T-helper 2 cell (primary cell): Measurements from ENCODE around the gene PGBD2.
A peak's percentile ranks its signal among the peaks of the same experiment; 100 is the strongest.
"Not testable (repeated sequence)": the region's sequence is repeated elsewhere in the genome, so short reads cannot be mapped to it uniquely, and the experiment has no call there.

Source experiments
- DNase-seq, 5 experiments: peaks; one replicate each; pipeline versions ENCODE4 v3.0.0 to v3.0.0-alpha.2; 2012 to 2022
- total RNA-seq, 2 donors: gene quantifications; one replicate each; lab custom pipeline; 2026; lab: John Stamatoyannopoulos, UW

PGBD2 gene
- total RNA-seq = 0.94 to 7.8 reads per million in 2 donors

- DNase-seq = peak; percentile 89 to 95 (median 91)
These were observed at the start of gene PGBD2 for GRCh38 chr1:248906009-248906752. Gene PGBD2 (plus strand): TSS chr1:248906235. CDS start chr1:248913863, 7,628 bp downstream.

GRCh38 chr1:248857201-248857600 is 48.8 kb upstream of the PGBD2 start:
- DNase-seq = no peak

- DNase-seq = no peak
These were observed 48.3 kb upstream of the PGBD2 start for GRCh38 chr1:248857749-248858095.

GRCh38 chr1:248858096-248858890 is 47.7 kb upstream of the PGBD2 start:
- peak in 1 of 5 experiments; percentile 56 for DNase-seq

GRCh38 chr1:248858891-248859889 is 46.8 kb upstream of the PGBD2 start, which contains the start of gene ZNF692:
Gene ZNF692 (minus strand): TSS chr1:248859085. CDS start chr1:248858309, 776 bp downstream.
- peak; percentile 92 to 99 (median 96) for DNase-seq

GRCh38 chr1:248860007-248860406 is 46.0 kb upstream of the PGBD2 start:
- DNase-seq = no peak

- DNase-seq = no peak
These were observed 44.4 kb upstream of the PGBD2 start for GRCh38 chr1:248861616-248862015.

GRCh38 chr1:248862695-248862997 is 43.4 kb upstream of the PGBD2 start:
- no peak for DNase-seq

GRCh38 chr1:248862998-248863881 is 42.8 kb upstream of the PGBD2 start:
- peak; percentile 65 to 87 (median 71) for DNase-seq

GRCh38 chr1:248871837-248872401 is 34.1 kb upstream of the PGBD2 start:
- DNase-seq = no peak

GRCh38 chr1:248872752-248873408 is 33.2 kb upstream of the PGBD2 start:
- DNase-seq = peak in 2 of 5 experiments; percentile 42 to 51

- peak; percentile 58 to 95 (median 88) for DNase-seq
These were observed 32.5 kb upstream of the PGBD2 start for GRCh38 chr1:248873409-248873992.

- peak; percentile 53 to 90 (median 78) for DNase-seq
These were observed 32.0 kb upstream of the PGBD2 start for GRCh38 chr1:248873993-248874533.

GRCh38 chr1:248881261-248881660 is 24.8 kb upstream of the PGBD2 start:
- no peak for DNase-seq

GRCh38 chr1:248882427-248882826 is 23.6 kb upstream of the PGBD2 start:
- DNase-seq = not testable (repeated sequence)

- DNase-seq = no peak
These were observed 21.3 kb upstream of the PGBD2 start for GRCh38 chr1:248884632-248885295.

- DNase-seq = no peak
These were observed 20.4 kb upstream of the PGBD2 start for GRCh38 chr1:248885646-248886045.

GRCh38 chr1:248886237-248886895 is 19.7 kb upstream of the PGBD2 start:
- no peak for DNase-seq

GRCh38 chr1:248889914-248890243 is 16.2 kb upstream of the PGBD2 start:
- not testable (repeated sequence) for DNase-seq
